Neutrophil (primary cell): ENCODE results near the gene APOBR.
"Not testable (repeated sequence)": the region's sequence is repeated elsewhere in the genome, so short reads cannot be mapped to it uniquely, and the experiment has no call there.

Source experiments
- H3K27ac ChIP-seq: fragments of 200-600 bp; sonication (generic); 2 replicates; pipeline ENCODE4 v1.5.1; 2016; ENCODE audit warnings: mild to moderate bottlenecking, moderate library complexity
- H3K27me3 ChIP-seq: fragments of 200-600 bp; sonication (generic); 2 replicates; pipeline ENCODE4 v1.6.0; 2016; ENCODE audit warnings: mild to moderate bottlenecking
- H3K36me3 ChIP-seq: fragments of 200-600 bp; sonication (generic); 2 replicates; pipeline ENCODE4 v1.5.1; 2017
- H3K4me1 ChIP-seq, 2 experiments: fragments of 200-600 bp in 1 of 2; sonication (generic) in 1 of 2; 1 replicate in 1 of 2; 2 replicates in 1 of 2; pipeline versions ENCODE4 v1.5.1 to v1.6.1; 2013 to 2016; ENCODE audit warnings: low read depth in 1 of 2, low read length in 1 of 2, mild to moderate bottlenecking in 1 of 2, moderate library complexity in 1 of 2; ENCODE audit not compliant: control insufficient read depth in 1 of 2, insufficient read depth in 1 of 2
- H3K4me3 ChIP-seq, 2 experiments: fragments of 200-600 bp in 1 of 2; sonication (generic) in 1 of 2; 1 replicate in 1 of 2; 2 replicates in 1 of 2; pipeline ENCODE4 v1.5.1; 2013 to 2016; ENCODE audit warnings: low read depth in 1 of 2, low read length in 1 of 2, mild to moderate bottlenecking in 1 of 2, moderate library complexity in 1 of 2
- H3K9me3 ChIP-seq: fragments of 200-600 bp; sonication (generic); 2 replicates; pipeline ENCODE4 v1.5.1; 2016
- TF ChIP-seq, protein P1 (sequence below): fragments of 200-600 bp; sonication (generic); IDR thresholded peaks from 2 replicates; pipeline ENCODE4 v1.5.1; 2016; ENCODE audit warnings: antibody characterized with exemption

Gene APOBR

DNA sequence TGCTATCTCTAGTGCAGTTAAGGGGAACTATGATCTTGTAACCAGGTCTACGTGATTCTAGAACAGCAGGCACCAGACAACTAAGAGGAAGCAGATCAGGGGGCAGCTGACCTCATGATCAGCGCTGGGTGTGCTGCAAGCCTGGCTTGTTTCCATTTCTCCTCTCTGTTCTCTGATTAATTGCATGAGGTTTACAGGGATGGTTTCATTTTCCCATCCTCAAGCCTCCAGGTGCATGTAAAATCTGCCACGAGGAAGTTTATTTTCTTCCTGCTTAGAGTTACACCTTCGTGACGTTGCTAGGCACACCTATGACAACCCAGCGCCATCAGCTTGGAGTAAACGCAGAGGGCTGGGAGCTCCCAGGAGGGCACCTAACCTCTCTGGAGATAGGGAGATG lies 48.6 kb downstream of the APOBR start:
- Histone ChIP-seq H3K27ac (peak overlapping the region; percentile 83), H3K27me3 (peaks cover 1% of the 10 kb centered on the region), H3K4me1 (peaks cover 22 to 32% of the 10 kb centered on the region in 2 experiments), H3K36me3 (no peaks in the 10 kb centered on the region), H3K4me3 (peak overlapping the region; percentile 28 to 49), H3K9me3 (no peaks in the 10 kb centered on the region)
- TF ChIP-seq, protein P1, sequence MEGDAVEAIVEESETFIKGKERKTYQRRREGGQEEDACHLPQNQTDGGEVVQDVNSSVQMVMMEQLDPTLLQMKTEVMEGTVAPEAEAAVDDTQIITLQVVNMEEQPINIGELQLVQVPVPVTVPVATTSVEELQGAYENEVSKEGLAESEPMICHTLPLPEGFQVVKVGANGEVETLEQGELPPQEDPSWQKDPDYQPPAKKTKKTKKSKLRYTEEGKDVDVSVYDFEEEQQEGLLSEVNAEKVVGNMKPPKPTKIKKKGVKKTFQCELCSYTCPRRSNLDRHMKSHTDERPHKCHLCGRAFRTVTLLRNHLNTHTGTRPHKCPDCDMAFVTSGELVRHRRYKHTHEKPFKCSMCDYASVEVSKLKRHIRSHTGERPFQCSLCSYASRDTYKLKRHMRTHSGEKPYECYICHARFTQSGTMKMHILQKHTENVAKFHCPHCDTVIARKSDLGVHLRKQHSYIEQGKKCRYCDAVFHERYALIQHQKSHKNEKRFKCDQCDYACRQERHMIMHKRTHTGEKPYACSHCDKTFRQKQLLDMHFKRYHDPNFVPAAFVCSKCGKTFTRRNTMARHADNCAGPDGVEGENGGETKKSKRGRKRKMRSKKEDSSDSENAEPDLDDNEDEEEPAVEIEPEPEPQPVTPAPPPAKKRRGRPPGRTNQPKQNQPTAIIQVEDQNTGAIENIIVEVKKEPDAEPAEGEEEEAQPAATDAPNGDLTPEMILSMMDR = no peak

DNA sequence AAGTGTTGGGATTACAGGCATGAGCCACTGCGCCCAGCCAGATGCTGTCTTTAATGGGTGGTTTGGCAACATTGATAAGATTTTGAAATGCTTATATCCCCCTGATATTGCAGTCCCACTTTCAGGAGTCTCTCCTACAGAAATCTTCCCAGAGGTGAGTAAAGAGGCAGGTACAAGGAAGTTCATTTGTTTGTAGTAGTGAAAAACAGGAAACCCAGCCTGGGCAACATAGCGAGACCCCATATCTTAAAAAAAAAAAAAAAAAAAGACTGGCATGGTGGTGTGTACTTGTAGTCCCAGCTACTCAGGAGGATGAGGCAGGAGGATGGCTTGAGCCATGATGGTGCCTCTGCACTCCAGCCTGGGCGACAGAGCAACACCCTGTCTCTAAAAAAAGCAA lies 50.6 kb downstream of the APOBR start:
- Histone ChIP-seq H3K27me3 (peaks cover 8% of the 10 kb centered on the region), H3K4me3 (no peak overlapping the region), H3K27ac (no peak overlapping the region), H3K4me1 (peaks cover 22 to 32% of the 10 kb centered on the region in 2 experiments), H3K9me3 (no peaks in the 10 kb centered on the region), H3K36me3 (no peaks in the 10 kb centered on the region)
- TF ChIP-seq, protein P1 = no peak

GRCh38 chr16:28545964-28546363 lies 51.5 kb downstream of the APOBR start:
- not testable (repeated sequence) for H3K36me3 ChIP-seq, H3K27ac ChIP-seq, H3K4me3 ChIP-seq, H3K9me3 ChIP-seq, H3K27me3 ChIP-seq
- peaks cover 22 to 32% of the 10 kb centered on the region in 2 experiments for H3K4me1 ChIP-seq

- Histone ChIP-seq H3K4me1 (peaks cover 22 to 32% of the 10 kb centered on the region in 2 experiments), H3K4me3 (no peak overlapping the region), H3K9me3 (no peaks in the 10 kb centered on the region), H3K36me3 (no peaks in the 10 kb centered on the region), H3K27me3 (peaks cover 8% of the 10 kb centered on the region), H3K27ac (no peak overlapping the region)
- TF ChIP-seq, protein P1 = no peak
Observed at GRCh38 chr16:28546626-28547025, 52.2 kb downstream of the APOBR start.

DNA sequence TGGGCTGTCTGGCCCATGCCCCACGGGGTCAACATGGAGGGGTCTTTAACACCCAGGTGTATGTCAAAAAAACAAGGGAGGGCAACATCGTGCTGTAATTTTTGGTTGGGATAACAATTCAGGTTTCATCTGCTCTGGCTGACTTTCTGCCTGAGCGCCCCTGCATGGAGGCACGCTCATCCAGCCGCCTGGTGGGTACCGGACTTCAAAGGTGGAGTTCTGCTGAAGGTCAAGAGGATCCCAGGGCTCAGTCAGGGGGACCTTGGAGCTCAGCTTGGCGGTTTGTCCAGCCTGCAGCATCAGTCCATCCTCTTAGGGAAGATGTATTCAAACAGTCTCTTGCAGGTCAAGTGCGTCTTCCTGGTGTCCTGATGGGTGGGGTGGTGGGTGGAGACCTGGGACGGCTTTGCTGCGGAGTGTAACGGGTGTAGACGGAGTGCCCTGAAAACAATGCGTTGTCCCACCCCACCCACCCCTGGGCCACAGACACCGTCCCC lies 53.9 kb downstream of the APOBR start:
- peaks cover 16 to 24% of the 10 kb centered on the region in 2 experiments for H3K4me1 ChIP-seq
- no peaks in the 10 kb centered on the region for H3K9me3 ChIP-seq
- H3K4me3 ChIP-seq = no peak overlapping the region
- no peak overlapping the region for H3K27ac ChIP-seq
- H3K27me3 ChIP-seq = peaks cover 8% of the 10 kb centered on the region
- H3K36me3 ChIP-seq = no peaks in the 10 kb centered on the region
- TF ChIP-seq, protein P1 = no peak
